ENCODE measurements around the gene PLA2G4C. TPM values are rescaled to one million over a fixed set of nuclear protein-coding genes. Genes with fewer than 3 reads are reported as not detected.
"Not testable (repeated sequence)": the region's sequence is repeated elsewhere in the genome, so short reads cannot be mapped to it uniquely, and the experiment has no call there.

The PLA2G4C gene
- total RNA-seq, 4 donors from 2014 or later: 3.8 to 15.6 (median 9.7) TPM

- Histone ChIP-seq H3K27ac (no peak overlapping the region), H3K27me3 (no peaks in the 10 kb centered on the region), H3K9me3 (peaks cover 0 to 22% (median 0%) of the 10 kb centered on the region in 3 donors), H3K4me1 (peaks cover 0 to 12% (median 0%) of the 10 kb centered on the region in 3 donors), H3K36me3 (peaks cover 0 to 46% of the 10 kb centered on the region in 2 donors), H3K4me3 (no peak overlapping the region)
- 8 to 47% methylated on average over 2 to 4 of the region's 5 CpGs for WGBS, 2 donors (ENCODE audit: low coverage in 1 of 2)
- TF ChIP-seq CTCF (IDR thresholded peaks at IDR 0.05) (no peak), EP300 (IDR thresholded peaks at IDR 0.05) (no peak), POLR2AphosphoS5 (IDR thresholded peaks at IDR 0.05) (no peak), POLR2A (IDR thresholded peaks at IDR 0.05) (no peak)
- no peak for ATAC-seq
Measured at GRCh38 chr19:48090281-48090802, 20.3 kb downstream of the PLA2G4C start.

- not testable (repeated sequence) for H3K27me3 ChIP-seq, H3K4me3 ChIP-seq, H3K27ac ChIP-seq, ATAC-seq
- H3K9me3 ChIP-seq: peaks cover 0 to 12% (median 0%) of the 10 kb centered on the region in 3 donors
- 93% methylated on average over 6 of the region's 6 CpGs; no CpG with 5 or more reads in 1 of the 2 donors for WGBS, 2 donors (ENCODE audit: low coverage in 1 of 2)
- H3K4me1 ChIP-seq: peaks cover 0 to 26% (median 0%) of the 10 kb centered on the region in 3 donors
- peaks cover 0 to 33% of the 10 kb centered on the region in 2 donors for H3K36me3 ChIP-seq
Measured at GRCh38 chr19:48088991-48089390, 21.6 kb downstream of the PLA2G4C start.

GRCh38 chr19:48085904-48086864 is 24.4 kb downstream of the PLA2G4C start:
- H3K4me3 ChIP-seq: no peak overlapping the region

DNA sequence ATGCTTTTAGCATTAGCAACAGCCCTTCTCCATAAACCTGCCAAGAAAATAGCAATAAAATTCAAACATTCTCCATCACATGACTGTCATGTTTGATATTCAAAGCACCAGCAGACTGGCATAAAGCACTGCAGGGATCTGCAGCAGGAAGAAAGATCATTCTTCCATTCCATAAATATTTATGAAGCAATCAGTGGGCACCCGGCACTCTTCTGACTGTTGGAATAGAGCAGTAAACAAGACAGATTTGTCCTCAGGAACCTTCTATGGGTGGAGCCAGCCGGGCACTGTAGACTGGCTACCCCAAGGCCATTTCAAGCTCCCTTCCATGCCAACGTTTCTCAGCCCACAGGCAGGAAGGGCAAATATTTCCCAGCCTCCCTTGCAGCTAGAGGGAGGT is 25.5 kb downstream of the PLA2G4C start:
- Histone ChIP-seq H3K36me3 (peaks cover 0 to 13% of the 10 kb centered on the region in 2 donors), H3K4me3 (no peak overlapping the region), H3K27ac (no peak overlapping the region), H3K4me1 (peaks cover 0 to 22% (median 0%) of the 10 kb centered on the region in 3 donors), H3K9me3 (no peaks in the 10 kb centered on the region), H3K27me3 (no peaks in the 10 kb centered on the region)
- 28% methylated on average over 2 of the region's 3 CpGs; no CpG with 5 or more reads in 1 of the 2 donors for WGBS, 2 donors (ENCODE audit: low coverage in 1 of 2)
- no peak for ATAC-seq
- TF ChIP-seq EP300 (IDR thresholded peaks at IDR 0.05): no peak
- no peak for TF ChIP-seq POLR2A (IDR thresholded peaks at IDR 0.05)
- TF ChIP-seq CTCF (IDR thresholded peaks at IDR 0.05): no peak
- TF ChIP-seq POLR2AphosphoS5 (IDR thresholded peaks at IDR 0.05): no peak

More at GRCh38 chr19:48085904-48086864, 24.4 kb downstream of the PLA2G4C start:
- H3K4me1 ChIP-seq: peaks cover 0 to 26% (median 0%) of the 10 kb centered on the region in 3 donors
- TF ChIP-seq CTCF (IDR thresholded peaks at IDR 0.05) (no peak), POLR2A (IDR thresholded peaks at IDR 0.05) (no peak), POLR2AphosphoS5 (IDR thresholded peaks at IDR 0.05) (no peak), EP300 (IDR thresholded peaks at IDR 0.05) (no peak)
- no peak overlapping the region for H3K27ac ChIP-seq
- peaks cover 0 to 3% (median 0%) of the 10 kb centered on the region in 3 donors for H3K9me3 ChIP-seq
- ATAC-seq: no peak
- WGBS, 2 donors (ENCODE audit: low coverage in 1 of 2): 80% methylated on average over 2 of the region's 7 CpGs; no CpG with 5 or more reads in 1 of the 2 donors
- no peaks in the 10 kb centered on the region for H3K27me3 ChIP-seq
- H3K36me3 ChIP-seq: peaks cover 0 to 13% of the 10 kb centered on the region in 2 donors

GRCh38 chr19:48081106-48081505 is 29.5 kb downstream of the PLA2G4C start:
- Histone ChIP-seq H3K4me1 (peaks cover 0 to 14% (median 0%) of the 10 kb centered on the region in 3 donors), H3K27me3 (no peaks in the 10 kb centered on the region), H3K27ac (no peak overlapping the region), H3K9me3 (no peaks in the 10 kb centered on the region), H3K4me3 (no peak overlapping the region), H3K36me3 (peaks cover 0 to 15% of the 10 kb centered on the region in 2 donors)
- ATAC-seq: no peak
- 82 to 94% methylated on average over 2 to 5 of the region's 5 CpGs for WGBS, 2 donors (ENCODE audit: low coverage in 1 of 2)
- TF ChIP-seq POLR2A (IDR thresholded peaks at IDR 0.05) (no peak), CTCF (IDR thresholded peaks at IDR 0.05) (no peak), EP300 (IDR thresholded peaks at IDR 0.05) (no peak), POLR2AphosphoS5 (IDR thresholded peaks at IDR 0.05) (no peak)

DNA sequence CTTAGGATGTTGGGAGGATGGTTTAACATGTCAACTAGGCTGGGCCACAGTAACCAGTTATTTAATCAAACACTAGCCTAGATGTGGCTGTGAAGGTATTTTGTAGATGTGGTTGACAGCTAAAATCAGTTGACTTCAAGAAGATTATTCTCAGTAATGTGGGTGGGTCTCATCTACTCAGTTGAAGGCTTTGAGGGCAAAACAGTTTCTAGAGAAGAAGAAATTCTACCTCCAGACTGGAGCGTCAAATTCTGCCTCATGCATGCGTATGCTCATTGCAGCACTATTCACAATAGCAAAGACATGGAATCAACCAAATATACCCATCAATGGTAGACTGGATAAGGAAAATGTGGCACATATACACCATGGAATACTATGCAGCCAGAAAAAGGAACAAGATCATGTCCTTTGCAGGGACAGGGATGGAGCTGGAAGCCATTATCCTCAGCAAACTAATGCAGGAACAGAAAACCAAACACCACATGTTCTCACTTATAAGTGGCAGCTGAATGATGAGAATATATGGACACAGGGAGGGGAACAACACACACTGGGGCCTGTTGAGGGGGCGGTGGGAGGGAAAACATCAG is 40.3 kb downstream of the PLA2G4C start:
- WGBS, 2 donors (ENCODE audit: low coverage in 1 of 2): 91% methylated on average over 3 of the region's 3 CpGs; no CpG with 5 or more reads in 1 of the 2 donors
- ATAC-seq, H3K4me1 ChIP-seq, H3K4me3 ChIP-seq, H3K27me3 ChIP-seq, H3K9me3 ChIP-seq, H3K27ac ChIP-seq: not testable (repeated sequence)
- H3K36me3 ChIP-seq: peaks cover 0 to 55% of the 10 kb centered on the region in 2 donors

Data from gastroesophageal sphincter (tissue), 4 donors.